ENCODE measurements around the gene ITGA5. TPM values are rescaled to one million over a fixed set of nuclear protein-coding genes. Genes with fewer than 3 reads are reported as not detected.
A peak's percentile ranks its signal among the peaks of the same experiment; 100 is the strongest.

The ITGA5 gene
- total and polyA plus RNA-seq, 2 of the 13 experiments (the other 11 are each of a cell fraction or from before 2014, with no cell fraction given), result 0.20 to 0.40 TPM

DNA sequence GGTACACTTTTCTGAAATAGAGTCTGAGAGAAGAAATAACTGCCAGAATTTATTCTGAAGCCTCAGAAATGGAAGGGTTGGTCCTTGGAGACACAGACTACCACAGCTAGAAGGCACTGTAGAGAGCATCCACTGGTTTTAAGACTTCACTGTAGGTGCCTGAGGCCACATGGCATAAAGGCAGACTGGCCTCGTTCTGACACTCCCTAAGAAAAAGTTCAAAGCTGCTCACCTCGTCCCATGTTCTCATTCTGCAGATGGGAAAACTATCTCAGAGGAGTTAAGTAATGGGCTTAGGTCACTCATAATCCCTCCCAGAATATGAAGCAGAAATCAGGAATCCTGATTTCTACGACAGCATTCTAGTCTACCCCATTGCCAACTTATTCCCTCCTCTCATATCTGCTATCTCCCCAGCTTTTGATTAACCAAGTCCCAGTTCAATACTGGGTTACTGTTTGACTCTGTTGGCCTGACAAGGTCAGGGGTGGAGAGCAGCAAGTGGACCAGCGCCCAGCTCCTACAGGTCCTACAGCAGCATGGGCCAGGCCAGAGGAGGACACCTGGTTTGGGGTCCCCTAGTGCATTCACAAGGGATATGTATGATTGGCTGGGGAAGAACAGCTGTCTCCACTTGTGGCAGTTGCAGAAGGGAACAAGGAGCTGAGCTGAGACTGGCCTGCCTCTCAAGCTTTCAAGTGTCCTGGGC, 3.7 kb downstream of the ITGA5 start:
- FAIRE-seq (no peak), ATAC-seq (peak; percentile 75), DNase-seq (ENCODE audit: low spot score) (no peak)
- H3K79me2 ChIP-seq (ENCODE audit: insufficient read depth, low read length), result no peaks in the 10 kb centered on the region
- H3K27ac ChIP-seq (ENCODE audit: extremely low read length, insufficient read depth, low read length), result no peak overlapping the region
- H3K4me3 ChIP-seq (replicated peaks in 1 of 3; ENCODE audit: insufficient read depth in 1 of 3, low read depth in 2 of 3, low read length in 3 of 3), result no peak overlapping the region
- ChIA-PET POLR2A (no interaction called here), CTCF (ENCODE audit: low intra/inter-chr PET ratio, low total read pairs) (no interaction called here)
- H3K4me2 ChIP-seq (ENCODE audit: low read depth, low read length), result no peak overlapping the region
- peaks cover 14% of the 10 kb centered on the region for H3K4me1 ChIP-seq (ENCODE audit: insufficient read depth, low read length)
- H3K9me3 ChIP-seq (ENCODE audit: low read length), result no peaks in the 10 kb centered on the region
- H3K36me3 ChIP-seq (replicated peaks in 1 of 2; ENCODE audit: control insufficient read depth in 1 of 2, insufficient read depth in 2 of 2, low read length in 2 of 2), result no peaks in the 10 kb centered on the region
- TF ChIP-seq IKZF4 (CRISPR knock-in tag; IDR thresholded peaks at IDR 0.05; ENCODE audit: borderline replicate concordance, low read depth, not compliant biosample characterization) (no peak), ZBTB20 (CRISPR knock-in tag; IDR thresholded peaks at IDR 0.05; ENCODE audit: borderline replicate concordance, low read depth) (no peak), EEA1 (CRISPR knock-in tag; IDR thresholded peaks at IDR 0.05; ENCODE audit: borderline replicate concordance) (no peak), ZNF253 (CRISPR knock-in tag; IDR thresholded peaks at IDR 0.05; ENCODE audit: borderline replicate concordance) (no peak), ZKSCAN8 (CRISPR knock-in tag; IDR thresholded peaks at IDR 0.05; ENCODE audit: borderline replicate concordance) (no peak)
- TF ChIP-seq, protein P1, sequence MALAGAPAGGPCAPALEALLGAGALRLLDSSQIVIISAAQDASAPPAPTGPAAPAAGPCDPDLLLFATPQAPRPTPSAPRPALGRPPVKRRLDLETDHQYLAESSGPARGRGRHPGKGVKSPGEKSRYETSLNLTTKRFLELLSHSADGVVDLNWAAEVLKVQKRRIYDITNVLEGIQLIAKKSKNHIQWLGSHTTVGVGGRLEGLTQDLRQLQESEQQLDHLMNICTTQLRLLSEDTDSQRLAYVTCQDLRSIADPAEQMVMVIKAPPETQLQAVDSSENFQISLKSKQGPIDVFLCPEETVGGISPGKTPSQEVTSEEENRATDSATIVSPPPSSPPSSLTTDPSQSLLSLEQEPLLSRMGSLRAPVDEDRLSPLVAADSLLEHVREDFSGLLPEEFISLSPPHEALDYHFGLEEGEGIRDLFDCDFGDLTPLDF (CRISPR knock-in tag; IDR thresholded peaks at IDR 0.05), result no peak
- TF ChIP-seq, protein P2, sequence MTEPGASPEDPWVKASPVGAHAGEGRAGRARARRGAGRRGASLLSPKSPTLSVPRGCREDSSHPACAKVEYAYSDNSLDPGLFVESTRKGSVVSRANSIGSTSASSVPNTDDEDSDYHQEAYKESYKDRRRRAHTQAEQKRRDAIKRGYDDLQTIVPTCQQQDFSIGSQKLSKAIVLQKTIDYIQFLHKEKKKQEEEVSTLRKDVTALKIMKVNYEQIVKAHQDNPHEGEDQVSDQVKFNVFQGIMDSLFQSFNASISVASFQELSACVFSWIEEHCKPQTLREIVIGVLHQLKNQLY (CRISPR knock-in tag; IDR thresholded peaks at IDR 0.05), result no peak
- TF ChIP-seq, protein P3, sequence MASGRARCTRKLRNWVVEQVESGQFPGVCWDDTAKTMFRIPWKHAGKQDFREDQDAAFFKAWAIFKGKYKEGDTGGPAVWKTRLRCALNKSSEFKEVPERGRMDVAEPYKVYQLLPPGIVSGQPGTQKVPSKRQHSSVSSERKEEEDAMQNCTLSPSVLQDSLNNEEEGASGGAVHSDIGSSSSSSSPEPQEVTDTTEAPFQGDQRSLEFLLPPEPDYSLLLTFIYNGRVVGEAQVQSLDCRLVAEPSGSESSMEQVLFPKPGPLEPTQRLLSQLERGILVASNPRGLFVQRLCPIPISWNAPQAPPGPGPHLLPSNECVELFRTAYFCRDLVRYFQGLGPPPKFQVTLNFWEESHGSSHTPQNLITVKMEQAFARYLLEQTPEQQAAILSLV (CRISPR knock-in tag; IDR thresholded peaks at IDR 0.05; ENCODE audit: borderline replicate concordance), result no peak
- peaks cover 19 to 41% of the 10 kb centered on the region in 2 experiments; a peak in 3 of 5 replicates for H3K27me3 ChIP-seq (ENCODE audit: control insufficient read depth in 1 of 2, insufficient read depth in 2 of 2, low read length in 2 of 2)
- no peak overlapping the region for H2AFZ ChIP-seq (ENCODE audit: low read length)
- WGBS (ENCODE audit: low lambda C conversion rate), result 3% methylated on average over 2 of the region's 4 CpGs
- in situ Hi-C loops (cut with HindIII; ENCODE audit: extremely low pct_ligation_motif_present, low pct_unique_long_range_greater_than_20kb) (no loop called here), intact Hi-C loops (cut with micrococcal nuclease; ENCODE audit: unreplicated experiment) (no loop called here)
- H3K9ac ChIP-seq (ENCODE audit: insufficient read depth, low read depth, low read length), result no peak overlapping the region
- H4K20me1 ChIP-seq (ENCODE audit: insufficient read depth, low read length), result no peaks in the 10 kb centered on the region
- BruUV-seq (replicated peaks), result no TSS peak
